IMR-90 (cell line): ENCODE measurements around the gene CCDC38. TPM values are rescaled to one million over a fixed set of nuclear protein-coding genes. Genes with fewer than 3 reads are reported as not detected.

Experiments
- ATAC-seq: fragments of 200-7000 bp; cut with Tn5 transposase; 2 replicates; pipeline ENCODE4 v1.9.1; 2020; ENCODE audit warnings: low read depth, mild to moderate bottlenecking, moderate library complexity
- BruUV-seq: library from RNA; stranded (reverse); fragments of 400-500 nt; replicated peaks from 2 replicates; lab custom pipeline; 2021; lab: Mats Ljungman, UMichigan
- CTCF ChIA-PET: fragments of 300-600 bp; formaldehyde crosslinking; extraction: SDS; loops from one replicate; lab custom pipeline; 2021; ENCODE audit warnings: antibody characterized with exemption; lab: Yijun Ruan, JAX
- POLR2A ChIA-PET: fragments of 300-600 bp; sonication (Branson Sonifier 250); formaldehyde crosslinking; loops from one replicate; lab custom pipeline; 2022; ENCODE audit warnings: antibody characterized with exemption; ENCODE audit not compliant: unreplicated experiment; lab: Charles Lee
- DNase-seq: peaks from one replicate; pipeline ENCODE4 v3.0.0; 2013
- H2AFZ ChIP-seq: replicated peaks from 2 replicates; pipeline ENCODE3; 2013; ENCODE audit warnings: low read length, mild to moderate bottlenecking; ENCODE audit not compliant: poor library complexity
- H2AK5ac ChIP-seq: 2 replicates; pipeline ENCODE4 v1.6.1; 2013; ENCODE audit warnings: low read depth, low read length, inconsistent platforms
- H2AK9ac ChIP-seq: replicated peaks from 2 replicates; pipeline ENCODE3; 2013; ENCODE audit warnings: mild to moderate bottlenecking, low read depth, low read length, moderate library complexity; ENCODE audit not compliant: poor library complexity
- H2BK120ac ChIP-seq: 2 replicates; pipeline ENCODE4 v1.6.1; 2013; ENCODE audit warnings: low read depth, low read length, inconsistent platforms
- H2BK15ac ChIP-seq: 3 replicates; pipeline ENCODE4 v1.6.1; 2013; ENCODE audit warnings: low read depth, low read length, inconsistent platforms
- H2BK20ac ChIP-seq: 2 replicates; pipeline ENCODE4 v1.6.1; 2013; ENCODE audit warnings: low read depth, mild to moderate bottlenecking, inconsistent platforms, low read length, moderate library complexity
- H2BK5ac ChIP-seq: 2 replicates; pipeline ENCODE4 v1.6.1; 2013; ENCODE audit warnings: mild to moderate bottlenecking, low read depth, low read length, inconsistent platforms; ENCODE audit not compliant: poor library complexity, severe bottlenecking
- H3K14ac ChIP-seq: replicated peaks from 2 replicates; pipeline ENCODE4 v1.6.1; 2013; ENCODE audit warnings: low read depth, low read length, inconsistent platforms
- H3K18ac ChIP-seq: 2 replicates; pipeline ENCODE4 v1.6.1; 2013; ENCODE audit warnings: low read depth, low read length, control low read depth
- H3K23ac ChIP-seq: 2 replicates; pipeline ENCODE4 v1.6.1; 2013; ENCODE audit warnings: low read depth, low read length, inconsistent platforms
- H3K27ac ChIP-seq: 2 replicates; pipeline ENCODE4 v1.5.1; 2013; ENCODE audit warnings: mild to moderate bottlenecking, control low read depth, low read length; ENCODE audit not compliant: insufficient read depth
- H3K27me3 ChIP-seq: 2 replicates; pipeline ENCODE4 v1.6.1; 2013; ENCODE audit warnings: low read length; ENCODE audit not compliant: control insufficient read depth, insufficient read depth
- H3K36me3 ChIP-seq: 2 replicates; pipeline ENCODE4 v1.6.1; 2013; ENCODE audit warnings: low read length, mixed read lengths; ENCODE audit not compliant: control insufficient read depth, insufficient read depth
- H3K4ac ChIP-seq: 2 replicates; pipeline ENCODE4 v1.6.1; 2013; ENCODE audit warnings: low read depth, low read length, inconsistent platforms
- H3K4me1 ChIP-seq: 2 replicates; pipeline ENCODE4 v1.6.1; 2013; ENCODE audit warnings: low read length, mixed read lengths; ENCODE audit not compliant: control insufficient read depth, insufficient read depth
- H3K4me2 ChIP-seq: 2 replicates; pipeline ENCODE4 v1.6.1; 2013; ENCODE audit warnings: low read depth, mild to moderate bottlenecking, control low read depth, low read length, moderate library complexity
- H3K4me3 ChIP-seq: 2 replicates; pipeline ENCODE4 v1.5.1; 2013; ENCODE audit warnings: low read depth, mild to moderate bottlenecking, control low read depth, low read length, moderate library complexity; ENCODE audit not compliant: insufficient read depth
- H3K56ac ChIP-seq: 2 replicates; pipeline ENCODE4 v1.6.1; 2013; ENCODE audit warnings: low read length, inconsistent platforms; ENCODE audit not compliant: insufficient read depth; ENCODE audit errors: extremely low read depth
- H3K79me1 ChIP-seq, 2 experiments: 2 replicates each; pipeline ENCODE4 v1.6.1; 2013; ENCODE audit warnings: low read length in 2 of 2, inconsistent platforms in 1 of 2, low read depth in 1 of 2
- H3K9ac ChIP-seq: 2 replicates; pipeline ENCODE4 v1.6.1; 2013; ENCODE audit warnings: low read depth, low read length, control low read depth
- H3K9me1 ChIP-seq: 2 replicates; pipeline ENCODE4 v1.6.1; 2013; ENCODE audit warnings: low read length, inconsistent platforms; ENCODE audit not compliant: insufficient read depth
- H3K9me3 ChIP-seq: 2 replicates; pipeline ENCODE4 v1.6.1; 2013; ENCODE audit warnings: low read length; ENCODE audit not compliant: control insufficient read depth, insufficient read depth
- H4K20me1 ChIP-seq: 2 replicates; pipeline ENCODE4 v1.6.1; 2013; ENCODE audit warnings: low read length, inconsistent platforms; ENCODE audit not compliant: insufficient read depth
- H4K5ac ChIP-seq: 2 replicates; pipeline ENCODE4 v1.6.1; 2013; ENCODE audit warnings: mild to moderate bottlenecking, low read depth, low read length, control low read depth
- H4K8ac ChIP-seq, 2 experiments: 2 replicates each; pipeline ENCODE4 v1.6.1; 2013; ENCODE audit warnings: low read depth in 2 of 2, low read length in 2 of 2, control low read depth in 1 of 2, inconsistent platforms in 1 of 2
- H4K91ac ChIP-seq: 2 replicates; pipeline ENCODE4 v1.6.1; 2013; ENCODE audit warnings: low read depth, low read length, inconsistent platforms; ENCODE audit not compliant: insufficient read depth
- BHLHE40 ChIP-seq: fragments of 150-350 bp; IDR thresholded peaks from 2 replicates; pipeline ENCODE4 v1.6.1; 2016; ENCODE audit warnings: mild to moderate bottlenecking, low read depth, low read length
- CEBPB ChIP-seq: IDR thresholded peaks from 2 replicates; pipeline ENCODE4 v1.6.1; 2012; ENCODE audit warnings: low read depth, low read length, improper control_type of control experiment
- CHD1 ChIP-seq: IDR thresholded peaks from 2 replicates; pipeline ENCODE4 v1.6.1; 2012; ENCODE audit warnings: low read depth, low read length, improper control_type of control experiment
- FOS ChIP-seq: fragments of 150-350 bp; IDR thresholded peaks from 2 replicates; pipeline ENCODE4 v1.6.1; 2016; ENCODE audit warnings: low read depth, low read length
- MAFK ChIP-seq: IDR thresholded peaks from 2 replicates; pipeline ENCODE4 v1.6.1; 2012; ENCODE audit warnings: low read depth, low read length, improper control_type of control experiment
- MAZ ChIP-seq: IDR thresholded peaks from 2 replicates; pipeline ENCODE4 v1.6.1; 2012; ENCODE audit warnings: low read depth, mild to moderate bottlenecking, low read length, improper control_type of control experiment, moderate library complexity, borderline replicate concordance
- MXI1 ChIP-seq: IDR thresholded peaks from 2 replicates; pipeline ENCODE4 v1.6.1; 2012; ENCODE audit warnings: low read depth, mild to moderate bottlenecking, low read length, moderate library complexity, borderline replicate concordance
- NFE2L2 ChIP-seq: fragments of 150-350 bp; IDR thresholded peaks from 2 replicates; pipeline ENCODE4 v1.6.1; 2016; ENCODE audit warnings: low read depth, mild to moderate bottlenecking, low read length
- POLR2A ChIP-seq: IDR thresholded peaks from 2 replicates; pipeline ENCODE4 v1.6.1; 2012; ENCODE audit warnings: mild to moderate bottlenecking, low read depth, low read length
- RAD21 ChIP-seq: IDR thresholded peaks from 2 replicates; pipeline ENCODE4 v1.6.1; 2012; ENCODE audit warnings: low read length, improper control_type of control experiment
- RCOR1 ChIP-seq: IDR thresholded peaks from 2 replicates; pipeline ENCODE4 v1.6.1; 2012; ENCODE audit warnings: mild to moderate bottlenecking, low read length, improper control_type of control experiment; ENCODE audit not compliant: insufficient replicate concordance
- RFX5 ChIP-seq: IDR thresholded peaks from 2 replicates; pipeline ENCODE4 v1.8.0; 2012; ENCODE audit warnings: low read depth, mild to moderate bottlenecking, low read length, moderate library complexity
- SMC3 ChIP-seq: fragments of 150-350 bp; IDR thresholded peaks from 2 replicates; pipeline ENCODE4 v1.6.1; 2016; ENCODE audit warnings: low read depth, mild to moderate bottlenecking, antibody characterized with exemption, low read length, moderate library complexity
- dilution Hi-C: fragments of 300-500 bp; cut with HindIII; formaldehyde crosslinking; loops from one replicate; pipeline ENCODE4 v1.14.3; 2018; ENCODE audit warnings: low sequenced_read_pairs; ENCODE audit not compliant: unreplicated experiment
- in situ Hi-C: fragments of 300-500 bp; cut with MboI; formaldehyde crosslinking; loops from 3 replicates; pipeline ENCODE4 v1.14.3; 2019; ENCODE audit warnings: low sequenced_read_pairs, inconsistent platforms, mixed read lengths
- intact Hi-C: fragments of 100-400 bp; cut with micrococcal nuclease; formaldehyde crosslinking; loops from 2 replicates; pipeline ENCODE4 v1.10.0; 2022
- polyA plus RNA-seq, 3 experiments: library from polyadenylated mRNA; depleted of rRNA; stranded (reverse); fragments of >200 nt; gene quantifications; 2 replicates each; pipeline ENCODE4 v1.2.3, GENCODE V29; 2012; ENCODE audit warnings: low replicate concordance in 1 of 3
- total RNA-seq: library from RNA; depleted of rRNA; stranded (reverse); fragments of >200 nt; gene quantifications from 2 replicates; pipeline ENCODE4 v1.2.3, GENCODE V29; 2012
- TF ChIP-seq, protein P1 (sequence below): conservative IDR thresholded peaks from 2 replicates; pipeline ENCODE4 v1.5.1; 2012; ENCODE audit warnings: mild to moderate bottlenecking, low read depth, low read length, improper control_type of control experiment
- TF ChIP-seq, protein P2 (sequence below): fragments of 150-350 bp; IDR thresholded peaks from 2 replicates; pipeline ENCODE4 v1.6.1; 2017; ENCODE audit warnings: mild to moderate bottlenecking, antibody characterized with exemption, low read length, low read depth
- TF ChIP-seq, protein P3 (sequence below): fragments of 150-350 bp; IDR thresholded peaks from 2 replicates; pipeline ENCODE4 v1.6.1; 2016; ENCODE audit warnings: low read depth, mild to moderate bottlenecking, low read length, moderate library complexity, borderline replicate concordance

Gene CCDC38
- total and polyA plus RNA-seq, 2 of the 4 experiments (the other 2 are of a cell fraction): not detected

DNA sequence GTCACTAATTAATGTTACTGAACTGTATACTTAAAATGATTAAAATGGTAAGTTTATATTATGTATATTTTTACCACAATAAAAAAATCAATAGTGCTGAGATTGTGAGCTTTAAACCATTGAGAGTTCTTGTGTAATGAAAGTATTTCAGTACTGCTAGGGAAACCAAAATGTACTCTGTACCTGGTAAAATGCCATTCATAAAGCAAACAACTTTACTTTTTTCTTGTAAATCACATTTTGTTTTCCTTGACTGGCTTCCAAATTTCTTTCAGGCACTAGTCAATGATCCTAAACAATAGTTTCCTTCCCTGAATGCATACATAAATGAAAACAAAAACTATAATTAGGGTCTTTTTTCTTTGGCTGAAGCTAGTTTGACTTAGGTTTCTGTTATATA is 113.0 kb downstream of the CCDC38 start:
- BruUV-seq: no TSS peak
- ATAC-seq (no peak), DNase-seq (no peak)
- intact Hi-C loops: no loop called here
- Histone ChIP-seq H3K9ac (no peak overlapping the region), H2AK9ac (no peak overlapping the region), H3K56ac (no peak overlapping the region), H3K79me1 (no peaks in the 10 kb centered on the region), H2AFZ (no peak overlapping the region), H2AK5ac (no peak overlapping the region), H3K4ac (no peak overlapping the region), H3K27ac (no peak overlapping the region), H2BK20ac (no peak overlapping the region), H4K8ac (no peak overlapping the region), H3K4me1 (no peaks in the 10 kb centered on the region), H2BK5ac (no peak overlapping the region), H3K27me3 (peaks cover 8% of the 10 kb centered on the region; the same call in 1 of the 2 replicates), H3K9me3 (no peaks in the 10 kb centered on the region), H3K23ac (no peak overlapping the region), H3K4me2 (no peak overlapping the region), H2BK15ac (no peak overlapping the region), H3K14ac (no peak overlapping the region), H4K5ac (no peak overlapping the region), H3K18ac (no peak overlapping the region), H4K91ac (no peak overlapping the region), H2BK120ac (no peak overlapping the region), H3K9me1 (no peaks in the 10 kb centered on the region), H4K20me1 (no peaks in the 10 kb centered on the region), H3K36me3 (no peaks in the 10 kb centered on the region), H3K4me3 (no peak overlapping the region)
- POLR2A ChIA-PET: no interaction called here
- in situ Hi-C loops: no loop called here
- CTCF ChIA-PET: no interaction called here
- TF ChIP-seq NFE2L2 (no peak), MXI1 (no peak), RAD21 (no peak), MAZ (no peak), MAFK (no peak), RFX5 (no peak), POLR2A (no peak), BHLHE40 (no peak), RCOR1 (no peak), CEBPB (no peak), SMC3 (no peak), CHD1 (no peak), FOS (no peak)
- TF ChIP-seq, protein P1, sequence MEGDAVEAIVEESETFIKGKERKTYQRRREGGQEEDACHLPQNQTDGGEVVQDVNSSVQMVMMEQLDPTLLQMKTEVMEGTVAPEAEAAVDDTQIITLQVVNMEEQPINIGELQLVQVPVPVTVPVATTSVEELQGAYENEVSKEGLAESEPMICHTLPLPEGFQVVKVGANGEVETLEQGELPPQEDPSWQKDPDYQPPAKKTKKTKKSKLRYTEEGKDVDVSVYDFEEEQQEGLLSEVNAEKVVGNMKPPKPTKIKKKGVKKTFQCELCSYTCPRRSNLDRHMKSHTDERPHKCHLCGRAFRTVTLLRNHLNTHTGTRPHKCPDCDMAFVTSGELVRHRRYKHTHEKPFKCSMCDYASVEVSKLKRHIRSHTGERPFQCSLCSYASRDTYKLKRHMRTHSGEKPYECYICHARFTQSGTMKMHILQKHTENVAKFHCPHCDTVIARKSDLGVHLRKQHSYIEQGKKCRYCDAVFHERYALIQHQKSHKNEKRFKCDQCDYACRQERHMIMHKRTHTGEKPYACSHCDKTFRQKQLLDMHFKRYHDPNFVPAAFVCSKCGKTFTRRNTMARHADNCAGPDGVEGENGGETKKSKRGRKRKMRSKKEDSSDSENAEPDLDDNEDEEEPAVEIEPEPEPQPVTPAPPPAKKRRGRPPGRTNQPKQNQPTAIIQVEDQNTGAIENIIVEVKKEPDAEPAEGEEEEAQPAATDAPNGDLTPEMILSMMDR: no peak
- TF ChIP-seq, protein P2, sequence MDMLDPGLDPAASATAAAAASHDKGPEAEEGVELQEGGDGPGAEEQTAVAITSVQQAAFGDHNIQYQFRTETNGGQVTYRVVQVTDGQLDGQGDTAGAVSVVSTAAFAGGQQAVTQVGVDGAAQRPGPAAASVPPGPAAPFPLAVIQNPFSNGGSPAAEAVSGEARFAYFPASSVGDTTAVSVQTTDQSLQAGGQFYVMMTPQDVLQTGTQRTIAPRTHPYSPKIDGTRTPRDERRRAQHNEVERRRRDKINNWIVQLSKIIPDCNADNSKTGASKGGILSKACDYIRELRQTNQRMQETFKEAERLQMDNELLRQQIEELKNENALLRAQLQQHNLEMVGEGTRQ: no peak
- TF ChIP-seq, protein P3, sequence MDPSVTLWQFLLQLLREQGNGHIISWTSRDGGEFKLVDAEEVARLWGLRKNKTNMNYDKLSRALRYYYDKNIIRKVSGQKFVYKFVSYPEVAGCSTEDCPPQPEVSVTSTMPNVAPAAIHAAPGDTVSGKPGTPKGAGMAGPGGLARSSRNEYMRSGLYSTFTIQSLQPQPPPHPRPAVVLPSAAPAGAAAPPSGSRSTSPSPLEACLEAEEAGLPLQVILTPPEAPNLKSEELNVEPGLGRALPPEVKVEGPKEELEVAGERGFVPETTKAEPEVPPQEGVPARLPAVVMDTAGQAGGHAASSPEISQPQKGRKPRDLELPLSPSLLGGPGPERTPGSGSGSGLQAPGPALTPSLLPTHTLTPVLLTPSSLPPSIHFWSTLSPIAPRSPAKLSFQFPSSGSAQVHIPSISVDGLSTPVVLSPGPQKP: no peak
- dilution Hi-C loops: no loop called here
